A549 (cell line): ENCODE results near the gene WDR72. TPM values are rescaled to one million over a fixed set of nuclear protein-coding genes. Genes with fewer than 3 reads are reported as not detected.
A peak's percentile ranks its signal among the peaks of the same experiment; 100 is the strongest.

Experiments used
- ATAC-seq, 2 experiments: fragments of 200-7000 bp in 1 of 2; fragments of >200 bp in 1 of 2; cut with Nextera tagmentation in 1 of 2; cut with Tn5 transposase in 1 of 2; 3 replicates each; pipeline versions ENCODE4 v1.8.0 to v1.9.1; 2018 to 2020; ENCODE audit warnings: mild to moderate bottlenecking in 1 of 2, moderate library complexity in 1 of 2
- CTCF ChIA-PET: fragments of 300-600 bp; sonication (Branson Sonifier 250); formaldehyde crosslinking; extraction: SDS; loops from one replicate; lab custom pipeline; 2021; ENCODE audit warnings: antibody characterized with exemption, inconsistent platforms; lab: Yijun Ruan, JAX
- POLR2A ChIA-PET: fragments of 350-600 bp; formaldehyde crosslinking; extraction: SDS; loops from one replicate; lab custom pipeline; 2021; ENCODE audit warnings: antibody characterized with exemption, inconsistent platforms; lab: Yijun Ruan, JAX
- DNase-seq, 2 experiments: peaks; one replicate each; pipeline versions ENCODE4 v3.0.0 to v3.0.0-alpha.2; 2011 to 2016; ENCODE audit warnings: low read depth in 1 of 2, low spot score in 1 of 2
- FAIRE-seq: peaks from 2 replicates; lab custom pipeline; 2011; peaks lifted over from hg19 to GRCh38; lab: Jason Lieb, UNC
- H3K27ac ChIP-seq, 2 experiments: fragments of >200 bp; sonication (Bioruptor Twin); formaldehyde crosslinking; 3 replicates each; pipeline ENCODE4 v1.5.1; 2016 to 2017
- H3K4me1 ChIP-seq: fragments of >200 bp; sonication (Bioruptor Twin); formaldehyde crosslinking; 3 replicates; pipeline ENCODE4 v1.6.1; 2016
- H3K4me2 ChIP-seq: fragments of >200 bp; sonication (Bioruptor Twin); formaldehyde crosslinking; 3 replicates; pipeline ENCODE4 v1.6.1; 2016
- H3K4me3 ChIP-seq: fragments of >200 bp; sonication (Bioruptor Twin); formaldehyde crosslinking; 3 replicates; pipeline ENCODE4 v1.5.1; 2016
- H3K9me3 ChIP-seq: fragments of >200 bp; sonication (Bioruptor Twin); formaldehyde crosslinking; 3 replicates; pipeline ENCODE4 v1.6.1; 2016
- ATOH8 ChIP-seq: fragments of 250-450 bp; sonication (Bioruptor Pico); IDR thresholded peaks from 2 replicates; pipeline ENCODE4 v1.5.0; 2020; ENCODE audit warnings: low read depth, mild to moderate bottlenecking, moderate library complexity
- BCL3 ChIP-seq: fragments of >200 bp; sonication (Bioruptor Twin); formaldehyde crosslinking; IDR thresholded peaks from 3 replicates; pipeline ENCODE4 v1.6.1; 2016
- BHLHE40 ChIP-seq: IDR thresholded peaks from 2 replicates; pipeline ENCODE4 v1.6.1; 2012; ENCODE audit warnings: low read depth, low read length, inconsistent platforms
- CBX8 ChIP-seq: fragments of 200-600 bp; sonication (generic); IDR thresholded peaks from 2 replicates; pipeline ENCODE4 v1.6.1; 2016
- CHD2 ChIP-seq: fragments of 150-350 bp; IDR thresholded peaks from 2 replicates; pipeline ENCODE4 v1.6.1; 2014; ENCODE audit warnings: low read length; ENCODE audit not compliant: partially characterized antibody
- EHF ChIP-seq: fragments of 250-450 bp; sonication (Bioruptor Pico); IDR thresholded peaks from 2 replicates; pipeline ENCODE4 v1.5.0; 2020; ENCODE audit warnings: mild to moderate bottlenecking
- EP300 ChIP-seq, 2 experiments: fragments of >200 bp; sonication (Bioruptor Twin); formaldehyde crosslinking; IDR thresholded peaks; 2 replicates in 1 of 2; 3 replicates in 1 of 2; pipeline ENCODE4 v1.6.1; 2016 to 2017
- ESRRA ChIP-seq: fragments of 150-350 bp; IDR thresholded peaks from 2 replicates; pipeline ENCODE4 v1.6.1; 2014; ENCODE audit warnings: mild to moderate bottlenecking, low read length, borderline replicate concordance
- FOSB ChIP-seq: fragments of 250-450 bp; sonication (Bioruptor Pico); IDR thresholded peaks from 2 replicates; pipeline ENCODE4 v1.5.0; 2020; ENCODE audit warnings: mild to moderate bottlenecking, moderate library complexity
- FOXS1 ChIP-seq: fragments of 250-450 bp; sonication (Bioruptor Pico); IDR thresholded peaks from 2 replicates; pipeline ENCODE4 v1.5.0; 2020; ENCODE audit warnings: mild to moderate bottlenecking, moderate library complexity
- HEYL ChIP-seq: fragments of 250-450 bp; sonication (Bioruptor Pico); IDR thresholded peaks from 2 replicates; pipeline ENCODE4 v1.8.0; 2021; ENCODE audit warnings: mild to moderate bottlenecking, moderate library complexity
- HOXB13 ChIP-seq: fragments of 250-450 bp; sonication (Bioruptor Pico); IDR thresholded peaks from 2 replicates; pipeline ENCODE4 v1.5.0; 2020; ENCODE audit warnings: low read depth, mild to moderate bottlenecking, moderate library complexity
- HOXB5 ChIP-seq: fragments of 250-450 bp; sonication (Bioruptor Pico); IDR thresholded peaks from 2 replicates; pipeline ENCODE4 v1.5.0; 2020; ENCODE audit warnings: mild to moderate bottlenecking, moderate library complexity
- JUN ChIP-seq, 2 experiments: fragments of >200 bp; sonication (Bioruptor Twin); formaldehyde crosslinking; IDR thresholded peaks; 2 replicates in 1 of 2; 3 replicates in 1 of 2; pipeline ENCODE4 v1.6.1; 2016 to 2017
- KDM1A ChIP-seq: fragments of 200-600 bp; sonication (generic); IDR thresholded peaks from 2 replicates; pipeline ENCODE4 v1.6.1; 2016; ENCODE audit warnings: low read depth, mild to moderate bottlenecking
- MAFK ChIP-seq: fragments of 450-650 bp; IDR thresholded peaks from 2 replicates; pipeline ENCODE4 v1.6.1; 2014; ENCODE audit not compliant: partially characterized antibody
- MAX ChIP-seq: IDR thresholded peaks from 2 replicates; pipeline ENCODE4 v1.6.1; 2012
- NPAS2 ChIP-seq: fragments of 250-450 bp; sonication (Bioruptor Pico); IDR thresholded peaks from 2 replicates; pipeline ENCODE4 v1.8.0; 2022; ENCODE audit warnings: mild to moderate bottlenecking, moderate library complexity, borderline replicate concordance
- PBX3 ChIP-seq: IDR thresholded peaks from 2 replicates; pipeline ENCODE4 v1.6.1; 2012
- PHF8 ChIP-seq: fragments of 200-600 bp; sonication (generic); IDR thresholded peaks from 2 replicates; pipeline ENCODE4 v1.6.1; 2016; ENCODE audit warnings: low read depth, mild to moderate bottlenecking, antibody characterized with exemption, moderate library complexity, borderline replicate concordance
- POLR2A ChIP-seq: IDR thresholded peaks from 2 replicates; pipeline ENCODE4 v1.6.1; 2012; ENCODE audit warnings: mild to moderate bottlenecking, low read length
- POLR2AphosphoS2 ChIP-seq: conservative IDR thresholded peaks from 2 replicates; pipeline ENCODE4 v1.6.1; 2012; ENCODE audit warnings: low read length, improper control_type of control experiment, inconsistent platforms
- RAD21 ChIP-seq, 2 experiments: fragments of >200 bp in 1 of 2; sonication (Bioruptor Twin) in 1 of 2; formaldehyde crosslinking in 1 of 2; IDR thresholded peaks in 1 of 2; conservative IDR thresholded peaks in 1 of 2; 2 replicates in 1 of 2; 3 replicates in 1 of 2; pipeline ENCODE4 v1.6.1; 2012 to 2018; ENCODE audit warnings: inconsistent platforms in 1 of 2
- RARB ChIP-seq: fragments of 250-450 bp; sonication (Bioruptor Pico); IDR thresholded peaks from 2 replicates; pipeline ENCODE4 v1.8.0; 2021; ENCODE audit warnings: mild to moderate bottlenecking, moderate library complexity
- RCOR1 ChIP-seq: fragments of 150-350 bp; IDR thresholded peaks from 2 replicates; pipeline ENCODE4 v1.6.1; 2014; ENCODE audit warnings: antibody characterized with exemption, low read length, low read depth
- REST ChIP-seq: fragments of 200-600 bp; sonication (generic); IDR thresholded peaks from 2 replicates; pipeline ENCODE4 v1.6.1; 2016; ENCODE audit warnings: antibody characterized with exemption, mild to moderate bottlenecking, moderate library complexity
- RNF2 ChIP-seq: fragments of 200-600 bp; sonication (generic); IDR thresholded peaks from 2 replicates; pipeline ENCODE4 v1.6.1; 2016; ENCODE audit warnings: low read depth, mild to moderate bottlenecking, antibody characterized with exemption, moderate library complexity, borderline replicate concordance
- SREBF2 ChIP-seq: fragments of 450-650 bp; IDR thresholded peaks from 2 replicates; pipeline ENCODE4 v1.6.1; 2014; ENCODE audit warnings: mild to moderate bottlenecking, moderate library complexity
- ZNF302 ChIP-seq: fragments of 250-450 bp; sonication (Bioruptor Pico); IDR thresholded peaks from 2 replicates; pipeline ENCODE4 v1.9.0; 2021; ENCODE audit warnings: inconsistent platforms, mild to moderate bottlenecking, moderate library complexity
- ZSCAN20 ChIP-seq: fragments of 250-450 bp; sonication (Bioruptor Pico); IDR thresholded peaks from 2 replicates; pipeline ENCODE4 v1.8.0; 2022; ENCODE audit warnings: mild to moderate bottlenecking, moderate library complexity
- WGBS: methylation state at CpG from one replicate; pipeline ENCODE4 v1.1.6; 2017; ENCODE audit errors: missing lambda C conversion rate; 5-methylcytosine and 5-hydroxymethylcytosine counted together
- polyA plus RNA-seq, 4 experiments: library from polyadenylated mRNA; depleted of rRNA in 3 of 4; stranded (reverse); fragments of >200 nt; fragmentation: RNase III in 1 of 4; extraction: RNeasy Plus Mini Kit Qiagen cat#74134 plus additional on column Dnase treatment in 1 of 4; gene quantifications; 2 replicates in 3 of 4; 3 replicates in 1 of 4; pipeline ENCODE4 v1.2.3, GENCODE V29; 2011 to 2017
- TF ChIP-seq, protein P1 (sequence below): fragments of 150-350 bp; IDR thresholded peaks from 2 replicates; pipeline ENCODE4 v1.6.1; 2014; ENCODE audit warnings: low read depth, mild to moderate bottlenecking, low read length

Gene WDR72
- polyA plus RNA-seq, 2 of the 4 experiments (the other 2 are of a cell fraction) = 12.0 to 28.5 TPM

DNA sequence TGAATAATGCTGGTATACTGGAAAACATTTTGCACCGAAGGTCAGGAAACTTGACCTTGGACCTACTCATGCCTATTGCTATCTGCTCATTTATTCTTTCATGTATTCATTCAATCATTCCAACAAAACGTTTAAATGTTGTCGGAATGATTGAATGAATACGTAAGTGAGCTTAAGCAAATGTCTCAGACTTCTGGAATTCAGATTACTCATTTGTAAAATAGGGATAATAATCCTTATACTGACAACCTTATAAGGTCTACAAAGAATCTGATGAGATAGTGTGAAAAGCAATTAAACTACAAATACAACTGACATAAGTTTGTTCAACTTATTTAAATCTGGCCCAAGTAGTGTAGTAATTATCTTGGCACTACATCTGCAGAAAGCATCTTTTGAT, 288.7 kb downstream of the WDR72 start:
- 46% methylated on average over 4 of the region's 4 CpGs for WGBS
- H3K9me3 ChIP-seq = no peaks in the 10 kb centered on the region
- no peak overlapping the region for H3K4me3 ChIP-seq
- TF ChIP-seq FOSB (CRISPR knock-in tag) (no peak), HEYL (no peak), SREBF2 (no peak), EHF (CRISPR knock-in tag) (no peak), PBX3 (no peak), REST (no peak), MAX (no peak), ATOH8 (CRISPR knock-in tag) (no peak), JUN (IDR thresholded peaks at IDR 0.05) (no peak), RNF2 (no peak), BCL3 (no peak), ZNF302 (CRISPR knock-in tag) (no peak), ESRRA (no peak), BHLHE40 (no peak), NPAS2 (CRISPR knock-in tag) (no peak), EP300 (IDR thresholded peaks at IDR 0.05) (no peak), KDM1A (no peak)
- no peaks in the 10 kb centered on the region for H3K4me1 ChIP-seq
- no peak overlapping the region for H3K27ac ChIP-seq
- peak; percentile 51 for FAIRE-seq
- no peak for DNase-seq
- no peak for ATAC-seq
- POLR2A ChIA-PET = no interaction called here
- CTCF ChIA-PET = interaction anchor here (1.4 kb wide), 1 partner anchor 8 kb away, joined by 3 read pairs; no protein-coding TSS in a partner anchor
- H3K4me2 ChIP-seq = no peak overlapping the region

DNA sequence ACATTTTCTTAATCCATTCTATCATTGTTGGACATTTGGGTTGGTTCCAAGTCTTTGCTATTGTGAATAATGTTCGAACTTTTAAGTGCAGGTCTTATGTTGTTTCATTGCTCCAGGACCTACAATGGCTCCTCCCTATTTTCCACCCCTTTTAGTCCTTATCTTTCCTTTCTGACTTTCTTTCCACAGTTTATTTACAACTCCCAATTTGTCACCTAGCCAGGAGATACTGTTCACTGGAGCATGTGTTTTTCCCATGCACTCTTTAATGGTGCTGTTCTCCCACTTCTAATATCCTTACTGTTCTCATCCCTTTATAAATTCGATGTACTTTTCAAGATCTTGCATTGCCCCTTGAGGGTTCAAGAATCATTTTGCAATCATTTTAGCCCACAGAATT, 290.0 kb downstream of the WDR72 start:
- no peak overlapping the region for H3K4me3 ChIP-seq
- no peak overlapping the region for H3K4me2 ChIP-seq
- ATAC-seq = no peak
- H3K4me1 ChIP-seq = no peaks in the 10 kb centered on the region
- CTCF ChIA-PET = no interaction called here
- DNase-seq = no peak
- POLR2A ChIA-PET = no interaction called here
- 38% methylated on average over 2 of the region's 2 CpGs for WGBS
- no peak overlapping the region for H3K27ac ChIP-seq
- no peaks in the 10 kb centered on the region for H3K9me3 ChIP-seq
- FAIRE-seq = peak; percentile 32
- TF ChIP-seq RAD21 (conservative IDR thresholded peaks at IDR 0.05 in 1 of 2, IDR thresholded peaks at IDR 0.05 in 1 of 2) = no peak
- TF ChIP-seq FOXS1 (CRISPR knock-in tag) = no peak
- no peak for TF ChIP-seq MAFK
- TF ChIP-seq KDM1A = no peak
- TF ChIP-seq HOXB13 (CRISPR knock-in tag) = no peak
- no peak for TF ChIP-seq POLR2A
- TF ChIP-seq HOXB5 = no peak
- TF ChIP-seq HEYL = no peak
- TF ChIP-seq CHD2 = no peak
- no peak for TF ChIP-seq CBX8
- no peak for TF ChIP-seq POLR2AphosphoS2
- no peak for TF ChIP-seq ZSCAN20 (CRISPR knock-in tag)
- no peak for TF ChIP-seq RCOR1
- TF ChIP-seq EHF (CRISPR knock-in tag) = no peak
- TF ChIP-seq, protein P1, sequence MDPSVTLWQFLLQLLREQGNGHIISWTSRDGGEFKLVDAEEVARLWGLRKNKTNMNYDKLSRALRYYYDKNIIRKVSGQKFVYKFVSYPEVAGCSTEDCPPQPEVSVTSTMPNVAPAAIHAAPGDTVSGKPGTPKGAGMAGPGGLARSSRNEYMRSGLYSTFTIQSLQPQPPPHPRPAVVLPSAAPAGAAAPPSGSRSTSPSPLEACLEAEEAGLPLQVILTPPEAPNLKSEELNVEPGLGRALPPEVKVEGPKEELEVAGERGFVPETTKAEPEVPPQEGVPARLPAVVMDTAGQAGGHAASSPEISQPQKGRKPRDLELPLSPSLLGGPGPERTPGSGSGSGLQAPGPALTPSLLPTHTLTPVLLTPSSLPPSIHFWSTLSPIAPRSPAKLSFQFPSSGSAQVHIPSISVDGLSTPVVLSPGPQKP = no peak
- TF ChIP-seq PHF8 = no peak
- TF ChIP-seq RARB (CRISPR knock-in tag) = no peak
